Neural crest cell (in vitro differentiated cells): ENCODE data around the gene MGP. TPM values are rescaled to one million over a fixed set of nuclear protein-coding genes. Genes with fewer than 3 reads are reported as not detected.

Experiments
- DNase-seq: peaks from one replicate; pipeline ENCODE4 v3.0.0; 2021; ENCODE audit warnings: low read depth, mixed read lengths, low spot score
- H3K27ac Mint-ChIP-seq: one replicate; pipeline ENCODE4 v1.8.0; 2021; ENCODE audit warnings: mild to moderate bottlenecking, mixed read lengths; ENCODE audit not compliant: unreplicated experiment
- H3K27me3 Mint-ChIP-seq: 2 replicates; pipeline ENCODE4 v1.8.0; 2021; ENCODE audit warnings: low read depth, mild to moderate bottlenecking, mixed read lengths
- H3K36me3 Mint-ChIP-seq: 2 replicates; pipeline ENCODE4 v1.8.0; 2021; ENCODE audit warnings: low read depth, mild to moderate bottlenecking, mixed read lengths
- H3K4me1 Mint-ChIP-seq: 2 replicates; pipeline ENCODE4 v1.8.0; 2021; ENCODE audit warnings: mixed read lengths
- H3K4me3 Mint-ChIP-seq: one replicate; pipeline ENCODE4 v1.8.0; 2021; ENCODE audit warnings: mild to moderate bottlenecking, mixed read lengths
- H3K9me3 Mint-ChIP-seq: 2 replicates; pipeline ENCODE4 v1.8.0; 2021; ENCODE audit warnings: mixed read lengths
- CTCF ChIP-seq: fragments of 200-600 bp; sonication (generic); conservative IDR thresholded peaks from 2 replicates; pipeline ENCODE4 v1.5.0; 2021; ENCODE audit warnings: antibody characterized with exemption, mild to moderate bottlenecking
- total RNA-seq: library from RNA; stranded (reverse); gene quantifications from 2 replicates; pipeline ENCODE4 v1.2.1, GENCODE V29; 2021

Gene MGP
- total RNA-seq, 1 donor from 2014 or later: not detected

DNA sequence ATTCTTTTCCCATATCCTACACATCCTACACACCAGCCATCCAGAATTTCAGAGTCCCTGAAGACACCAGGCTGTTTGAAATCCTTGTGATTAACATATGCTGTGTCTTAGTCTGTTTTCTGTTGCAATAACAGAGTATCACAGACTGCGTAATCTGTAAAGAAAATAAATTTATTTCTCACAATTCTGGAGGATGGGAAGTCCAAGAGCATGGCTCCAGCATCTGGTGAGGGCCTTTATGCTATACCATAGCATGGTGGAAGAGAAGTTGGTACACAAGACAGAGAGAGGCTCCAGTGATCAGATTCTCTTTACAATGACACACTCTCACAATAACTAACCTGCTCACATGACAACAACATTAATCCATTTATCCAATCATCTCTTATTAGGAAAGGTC, 46.4 kb downstream of the MGP start:
- no peak for DNase-seq
- H3K27ac Mint-ChIP-seq: no peak overlapping the region
- H3K27me3 Mint-ChIP-seq: no peaks in the 10 kb centered on the region
- no peaks in the 10 kb centered on the region for H3K36me3 Mint-ChIP-seq
- no peaks in the 10 kb centered on the region for H3K9me3 Mint-ChIP-seq
- TF ChIP-seq CTCF: no peak
- H3K4me1 Mint-ChIP-seq: peaks cover 8% of the 10 kb centered on the region
- H3K4me3 Mint-ChIP-seq: no peak overlapping the region

DNA sequence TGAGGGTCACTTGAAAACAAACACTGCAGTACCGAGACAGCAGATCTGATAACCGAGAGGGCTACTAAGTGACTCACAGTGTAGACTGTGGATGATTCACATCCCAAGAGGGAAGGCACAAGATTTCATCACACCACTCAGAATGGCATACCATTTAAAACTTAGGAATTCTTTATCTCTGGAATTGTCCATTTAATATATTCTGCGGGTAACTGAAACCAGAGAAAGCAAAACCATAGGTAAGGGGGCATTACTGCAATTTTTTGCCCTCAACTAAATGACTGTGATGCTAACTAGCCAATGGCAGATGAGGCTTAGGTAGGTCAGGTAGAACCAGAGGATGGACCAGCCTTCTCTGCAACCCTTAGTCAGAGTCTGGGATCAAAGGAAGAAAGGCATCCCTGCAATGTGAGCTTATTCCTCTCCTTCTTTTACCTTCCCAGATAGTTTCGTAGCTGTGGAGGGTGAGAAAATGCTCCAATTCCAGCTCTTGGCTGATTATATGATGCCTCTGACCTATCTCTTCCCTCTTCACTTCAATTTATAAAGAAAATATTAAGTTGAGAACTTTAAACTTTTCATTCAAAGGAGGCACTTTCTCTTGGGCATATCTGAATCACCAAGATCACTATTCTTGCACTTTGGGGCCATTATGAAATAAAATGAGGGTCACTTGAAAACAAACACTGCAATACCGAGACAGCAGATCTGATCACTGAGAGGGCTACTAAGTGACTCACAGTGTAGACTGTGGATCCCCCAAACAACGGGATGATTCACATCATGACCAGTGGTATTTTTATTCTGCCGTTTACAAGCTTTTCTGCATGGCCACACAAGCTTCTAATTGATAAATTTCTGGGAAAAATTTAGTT, 49.1 kb downstream of the MGP start:
- no peak for DNase-seq
- no peak for TF ChIP-seq CTCF
- no peak overlapping the region for H3K27ac Mint-ChIP-seq
- H3K27me3 Mint-ChIP-seq: no peaks in the 10 kb centered on the region
- H3K9me3 Mint-ChIP-seq: no peaks in the 10 kb centered on the region
- H3K4me3 Mint-ChIP-seq: no peak overlapping the region
- H3K36me3 Mint-ChIP-seq: no peaks in the 10 kb centered on the region
- peaks cover 12% of the 10 kb centered on the region for H3K4me1 Mint-ChIP-seq

GRCh38 chr12:14834509-14834908, 51.1 kb downstream of the MGP start:
- Mint-ChIP-seq H3K4me3 (no peak overlapping the region), H3K27me3 (no peaks in the 10 kb centered on the region), H3K9me3 (no peaks in the 10 kb centered on the region), H3K27ac (no peak overlapping the region), H3K36me3 (no peaks in the 10 kb centered on the region), H3K4me1 (peaks cover 12% of the 10 kb centered on the region)
- no peak for TF ChIP-seq CTCF
- no peak for DNase-seq

DNA sequence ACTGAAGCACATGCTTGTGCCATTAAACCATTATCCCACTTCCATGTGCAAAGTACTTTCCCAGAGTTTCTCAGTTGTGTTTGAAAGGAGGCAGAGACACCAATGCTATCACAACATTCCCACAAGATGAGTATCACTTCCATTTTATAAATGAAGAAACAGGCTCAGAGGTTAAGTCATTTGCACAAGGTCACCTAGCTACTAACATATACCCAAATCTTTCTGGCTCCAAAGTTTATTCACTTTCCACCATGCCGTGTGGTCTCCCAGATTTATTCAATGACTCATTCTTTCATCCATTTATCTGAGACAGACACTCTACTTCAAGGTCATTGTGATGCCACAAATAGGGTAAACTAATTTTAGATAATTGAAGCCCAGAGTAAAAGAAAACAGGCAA, 51.7 kb downstream of the MGP start:
- TF ChIP-seq CTCF: no peak
- no peaks in the 10 kb centered on the region for H3K9me3 Mint-ChIP-seq
- H3K27ac Mint-ChIP-seq: no peak overlapping the region
- H3K4me1 Mint-ChIP-seq: peaks cover 12% of the 10 kb centered on the region
- DNase-seq: no peak
- no peak overlapping the region for H3K4me3 Mint-ChIP-seq
- no peaks in the 10 kb centered on the region for H3K36me3 Mint-ChIP-seq
- H3K27me3 Mint-ChIP-seq: no peaks in the 10 kb centered on the region

DNA sequence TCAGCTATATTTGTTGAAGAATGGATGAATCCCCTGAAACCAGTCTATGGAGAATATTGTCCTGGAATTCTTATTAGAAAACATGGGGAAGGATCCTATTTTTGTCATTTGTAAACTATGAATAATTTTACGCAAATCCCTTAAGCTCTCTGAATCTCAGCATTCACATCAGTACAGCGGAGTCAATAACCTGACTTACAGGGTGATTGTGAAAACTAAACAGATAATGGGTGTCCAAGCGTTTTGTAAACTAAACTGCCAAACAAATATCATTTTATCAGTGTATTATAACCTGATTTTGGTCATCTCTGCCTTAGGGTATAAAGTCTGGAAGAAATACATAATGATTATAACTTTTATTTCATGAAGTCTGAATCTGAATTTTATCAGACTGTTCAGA, 52.3 kb downstream of the MGP start:
- no peaks in the 10 kb centered on the region for H3K27me3 Mint-ChIP-seq
- H3K36me3 Mint-ChIP-seq: no peaks in the 10 kb centered on the region
- no peak for DNase-seq
- H3K27ac Mint-ChIP-seq: no peak overlapping the region
- no peaks in the 10 kb centered on the region for H3K9me3 Mint-ChIP-seq
- H3K4me3 Mint-ChIP-seq: no peak overlapping the region
- TF ChIP-seq CTCF: no peak
- H3K4me1 Mint-ChIP-seq: peaks cover 12% of the 10 kb centered on the region

Other genes with a start within 250 kb of the MGP start
- gene GUCY2C, start 189.3 kb downstream of the MGP start, total RNA-seq: not detected in 2 replicates
- 101 and 109 TPM in 2 replicates for gene WBP11, start 82.4 kb downstream of the MGP start, total RNA-seq
- gene C12orf60, start 82.2 kb downstream of the MGP start, total RNA-seq: 2.5 and 2.9 TPM in 2 replicates
- gene SMCO3, start 71.7 kb downstream of the MGP start, total RNA-seq: not detected in 2 replicates
- not detected in 2 replicates for gene ART4, start 42.3 kb downstream of the MGP start, total RNA-seq
- not detected in 2 replicates for gene ERP27, start 52.7 kb upstream of the MGP start, total RNA-seq
- gene ARHGDIB, start 75.7 kb upstream of the MGP start, total RNA-seq: 1.2 and 1.5 TPM in 2 replicates
- not detected in 2 replicates for gene PDE6H, start 87.2 kb upstream of the MGP start, total RNA-seq